Activated T-cell treated with anti-CD3 and anti-CD28 coated beads, Interleukin-2, amount 50 U/mL, for 4 hours (primary cell): ENCODE data around the gene SNED1. TPM values are rescaled to one million over a fixed set of nuclear protein-coding genes. Genes with fewer than 3 reads are reported as not detected.

ENCODE experiments used
- ATAC-seq, 2 donors: fragments of 200-7000 bp; cut with Tn5 transposase; one replicate each; pipeline ENCODE4 v1.10.0; 2021
- DNase-seq: peaks from one replicate; pipeline ENCODE4 v3.0.0-alpha.2; 2020
- H3K27me3 Mint-ChIP-seq: one replicate; pipeline ENCODE4 v1.8.0; 2021; ENCODE audit warnings: low read depth, mixed read lengths
- H3K36me3 Mint-ChIP-seq: one replicate; pipeline ENCODE4 v1.8.0; 2022; ENCODE audit warnings: mixed read lengths; ENCODE audit not compliant: insufficient read depth
- H3K4me1 Mint-ChIP-seq: one replicate; pipeline ENCODE4 v1.8.0; 2021; ENCODE audit warnings: low read depth, mixed read lengths
- H3K4me3 Mint-ChIP-seq: one replicate; pipeline ENCODE4 v1.8.0; 2021; ENCODE audit warnings: mild to moderate bottlenecking, moderate library complexity, mixed read lengths
- H3K9me3 Mint-ChIP-seq: one replicate; pipeline ENCODE4 v1.8.0; 2021; ENCODE audit warnings: mixed read lengths
- total RNA-seq, 3 donors: library from RNA; stranded (reverse); gene quantifications; one replicate each; pipeline ENCODE4 v1.2.1, GENCODE V29; 2021

SNED1 gene
- total RNA-seq, 3 donors from 2014 or later = 0.53 to 2.1 (median 1.3) TPM

GRCh38 chr2:241137276-241138190 is 139.1 kb downstream of the SNED1 start:
- no peaks in the 10 kb centered on the region for H3K9me3 Mint-ChIP-seq
- H3K36me3 Mint-ChIP-seq = peaks cover 24% of the 10 kb centered on the region
- H3K4me3 Mint-ChIP-seq = no peak overlapping the region
- DNase-seq = no peak
- no peaks in the 10 kb centered on the region for H3K4me1 Mint-ChIP-seq
- no peak for ATAC-seq
- H3K27me3 Mint-ChIP-seq = no peaks in the 10 kb centered on the region

GRCh38 chr2:241138471-241138870 is 140.1 kb downstream of the SNED1 start:
- DNase-seq (no peak), ATAC-seq (no peak)
- Mint-ChIP-seq H3K27me3 (no peaks in the 10 kb centered on the region), H3K9me3 (no peaks in the 10 kb centered on the region), H3K4me1 (no peaks in the 10 kb centered on the region), H3K36me3 (peaks cover 19% of the 10 kb centered on the region), H3K4me3 (no peak overlapping the region)

- Mint-ChIP-seq H3K36me3 (peaks cover 19% of the 10 kb centered on the region), H3K27me3 (no peaks in the 10 kb centered on the region), H3K4me3 (no peak overlapping the region), H3K9me3 (no peaks in the 10 kb centered on the region), H3K4me1 (no peaks in the 10 kb centered on the region)
- ATAC-seq = no peak
- no peak for DNase-seq
These were observed 141.4 kb downstream of the SNED1 start for GRCh38 chr2:241139531-241140444.

GRCh38 chr2:241140445-241140840 is 142.0 kb downstream of the SNED1 start:
- ATAC-seq (no peak), DNase-seq (no peak)
- no peaks in the 10 kb centered on the region for H3K4me1 Mint-ChIP-seq
- H3K36me3 Mint-ChIP-seq = peaks cover 19% of the 10 kb centered on the region
- H3K27me3 Mint-ChIP-seq = no peaks in the 10 kb centered on the region
- H3K4me3 Mint-ChIP-seq = no peak overlapping the region
- H3K9me3 Mint-ChIP-seq = no peaks in the 10 kb centered on the region

DNA sequence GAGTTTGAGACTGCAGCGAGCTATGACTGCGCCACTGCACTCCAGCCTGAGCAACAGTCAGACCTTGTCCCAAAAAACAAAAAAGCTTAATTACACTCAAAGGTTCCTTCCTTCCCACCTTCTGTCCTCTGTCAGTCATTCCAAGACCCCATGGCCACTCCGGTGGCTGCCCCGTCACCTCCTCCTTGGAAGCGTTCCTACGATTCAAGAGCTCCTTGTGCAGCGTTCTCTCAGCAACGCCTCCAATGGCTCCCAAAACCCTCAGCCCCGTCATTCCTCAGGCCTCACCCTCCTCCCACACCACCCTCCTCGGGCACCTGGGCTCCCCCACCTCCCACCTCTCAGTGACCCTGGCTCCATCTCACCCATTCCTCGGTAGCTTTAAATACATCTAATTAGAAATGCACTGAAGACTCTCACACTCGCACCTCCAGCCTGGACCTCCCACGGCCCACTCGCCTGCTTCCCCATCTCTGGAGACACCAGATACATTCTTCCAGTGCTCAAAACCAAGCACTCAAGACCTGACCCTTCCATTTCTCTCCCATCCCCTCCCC is 142.9 kb downstream of the SNED1 start:
- H3K36me3 Mint-ChIP-seq = peaks cover 19% of the 10 kb centered on the region
- no peaks in the 10 kb centered on the region for H3K9me3 Mint-ChIP-seq
- H3K27me3 Mint-ChIP-seq = no peaks in the 10 kb centered on the region
- ATAC-seq = no peak
- no peaks in the 10 kb centered on the region for H3K4me1 Mint-ChIP-seq
- H3K4me3 Mint-ChIP-seq = no peak overlapping the region
- no peak for DNase-seq

GRCh38 chr2:241142063-241142462 is 143.6 kb downstream of the SNED1 start:
- no peaks in the 10 kb centered on the region for H3K27me3 Mint-ChIP-seq
- no peaks in the 10 kb centered on the region for H3K4me1 Mint-ChIP-seq
- ATAC-seq (no peak), DNase-seq (no peak)
- H3K36me3 Mint-ChIP-seq = peaks cover 19% of the 10 kb centered on the region
- H3K9me3 Mint-ChIP-seq = no peaks in the 10 kb centered on the region
- H3K4me3 Mint-ChIP-seq = no peak overlapping the region

DNA sequence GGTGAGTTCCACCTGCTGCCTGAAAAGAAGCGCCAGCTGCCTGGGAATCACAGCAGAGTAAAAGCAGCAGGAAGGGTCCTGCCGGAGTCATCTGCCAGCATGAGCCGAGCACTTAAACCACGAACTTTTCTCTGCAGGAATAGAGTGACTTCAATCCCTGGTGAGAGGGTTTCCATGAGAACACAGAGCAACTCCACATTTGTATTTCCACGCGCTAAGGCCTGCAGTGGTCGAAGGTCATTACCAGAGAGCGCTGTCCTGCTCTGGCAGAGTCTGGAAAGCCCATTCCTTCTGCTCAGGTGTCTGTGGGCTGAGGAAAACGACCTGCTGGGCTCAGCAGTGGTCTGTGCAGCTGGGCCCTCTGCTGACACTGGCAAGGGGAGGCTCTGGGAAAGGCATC is 144.2 kb downstream of the SNED1 start:
- Mint-ChIP-seq H3K4me1 (no peaks in the 10 kb centered on the region), H3K36me3 (peaks cover 19% of the 10 kb centered on the region), H3K4me3 (no peak overlapping the region), H3K9me3 (no peaks in the 10 kb centered on the region), H3K27me3 (no peaks in the 10 kb centered on the region)
- ATAC-seq = no peak
- no peak for DNase-seq

Other genes with a start within 250 kb of the SNED1 start
- 1 to 10 TPM; 2.5 to 4.5 (median 3.1) TPM for gene KIF1A, start 178.4 kb upstream of the SNED1 start, total RNA-seq
- gene AGXT, start 129.8 kb upstream of the SNED1 start, total RNA-seq = under 1 TPM; 0.33 to 0.43 (median 0.34) TPM
- not detected for gene MAB21L4, start 102.5 kb upstream of the SNED1 start, total RNA-seq
- not detected for gene CROCC2, start 92.3 kb upstream of the SNED1 start, total RNA-seq
- 10 to 100 TPM; 40.5 to 42.3 (median 41.8) TPM for gene MTERF4, start 103.7 kb downstream of the SNED1 start, total RNA-seq
- 10 to 100 TPM; 35.6 to 62.7 (median 49.8) TPM for gene PASK, start 150.9 kb downstream of the SNED1 start, total RNA-seq
- 10 to 100 TPM; 66.3 to 74.1 (median 73.7) TPM for gene PPP1R7, start 151.8 kb downstream of the SNED1 start, total RNA-seq
- under 1 TPM; 0.60 to 0.76 (median 0.63) TPM for gene ANO7, start 190.1 kb downstream of the SNED1 start, total RNA-seq